Spinal cord (tissue), 10 donors: ENCODE measurements around the gene MRAP. TPM values are rescaled to one million over a fixed set of nuclear protein-coding genes. Genes with fewer than 3 reads are reported as not detected.
"Not testable (repeated sequence)": the region's sequence is repeated elsewhere in the genome, so short reads cannot be mapped to it uniquely, and the experiment has no call there.

Source experiments
- DNase-seq, 6 donors: peaks; one replicate each; pipeline versions ENCODE4 v3.0.0 to v3.0.0-alpha.2; 2013 to 2015; ENCODE audit warnings: low spot score in 6 of 6, low read depth in 4 of 6
- H3K27ac ChIP-seq: one replicate; pipeline ENCODE4 v1.5.1; 2013; ENCODE audit warnings: low read depth, low read length, control low read depth
- H3K27me3 ChIP-seq: one replicate; pipeline ENCODE4 v1.6.1; 2013; ENCODE audit warnings: low read length; ENCODE audit not compliant: control insufficient read depth, insufficient read depth
- H3K36me3 ChIP-seq: one replicate; pipeline ENCODE4 v1.6.1; 2013; ENCODE audit warnings: low read length; ENCODE audit not compliant: control insufficient read depth, insufficient read depth
- H3K4me1 ChIP-seq: one replicate; pipeline ENCODE4 v1.6.1; 2013; ENCODE audit warnings: low read length; ENCODE audit not compliant: control insufficient read depth, insufficient read depth
- H3K4me3 ChIP-seq: one replicate; pipeline ENCODE4 v1.5.1; 2013; ENCODE audit warnings: low read depth, low read length, control low read depth
- H3K9me3 ChIP-seq: one replicate; pipeline ENCODE4 v1.6.1; 2013; ENCODE audit warnings: low read length; ENCODE audit not compliant: control insufficient read depth, insufficient read depth
- WGBS: methylation state at CpG from one replicate; pipeline ENCODE4 v1.1.5; 2013; ENCODE audit warnings: missing lambda C conversion rate; ENCODE audit not compliant: insufficient coverage; 5-methylcytosine and 5-hydroxymethylcytosine counted together
- polyA plus RNA-seq, 2 donors: library from polyadenylated mRNA; unstranded; fragments of 120-200 nt; gene quantifications; one replicate each; pipeline ENCODE4 v1.2.1, GENCODE V29; 2013; ENCODE audit not compliant: insufficient read length in 2 of 2
- total RNA-seq, 2 donors: library from RNA; depleted of rRNA in 1 of 2; stranded (reverse); fragments of 120-200 nt in 1 of 2; fragments of >200 nt in 1 of 2; gene quantifications; one replicate each; pipeline versions ENCODE4 v1.2.3 to v1.2.4, GENCODE V29; 2013 to 2014
- donor health status: healthy.

MRAP gene
- total and polyA plus RNA-seq, 4 donors = 1.4 to 2.3 TPM; not detected in 2

DNA sequence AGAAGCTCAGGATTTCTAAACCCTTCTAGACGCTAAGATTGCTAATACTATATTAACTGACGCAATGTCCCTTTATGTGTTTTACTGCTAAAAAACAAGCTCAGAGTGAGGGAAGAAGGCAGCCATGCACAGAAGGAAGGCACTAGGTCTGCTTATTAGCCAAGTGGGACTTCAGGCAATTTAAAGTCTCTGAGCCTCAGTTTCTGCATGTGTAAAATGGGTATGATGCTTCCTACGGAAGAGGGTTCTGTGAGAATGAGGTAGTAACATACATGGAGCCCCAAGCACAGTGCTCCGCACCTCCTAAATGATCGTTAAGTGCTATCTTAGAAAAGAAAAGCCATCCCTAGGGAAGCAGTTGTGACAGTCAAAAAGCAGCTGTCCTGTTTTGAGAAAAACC lies 36.7 kb upstream of the MRAP start:
- H3K27ac ChIP-seq = no peak overlapping the region
- no peaks in the 10 kb centered on the region for H3K27me3 ChIP-seq
- no peak for DNase-seq
- WGBS = 97% methylated on average over 3 of the region's 5 CpGs
- H3K9me3 ChIP-seq = no peaks in the 10 kb centered on the region
- H3K36me3 ChIP-seq = peaks cover 2% of the 10 kb centered on the region
- H3K4me3 ChIP-seq = no peak overlapping the region
- peaks cover 6% of the 10 kb centered on the region for H3K4me1 ChIP-seq

- H3K9me3 ChIP-seq, H3K4me3 ChIP-seq, DNase-seq, H3K27me3 ChIP-seq, H3K36me3 ChIP-seq, H3K27ac ChIP-seq, H3K4me1 ChIP-seq: not testable (repeated sequence)
- 92% methylated on average over 15 of the region's 23 CpGs for WGBS
These were observed 33.3 kb upstream of the MRAP start for GRCh38 chr21:32265321-32265720.

DNA sequence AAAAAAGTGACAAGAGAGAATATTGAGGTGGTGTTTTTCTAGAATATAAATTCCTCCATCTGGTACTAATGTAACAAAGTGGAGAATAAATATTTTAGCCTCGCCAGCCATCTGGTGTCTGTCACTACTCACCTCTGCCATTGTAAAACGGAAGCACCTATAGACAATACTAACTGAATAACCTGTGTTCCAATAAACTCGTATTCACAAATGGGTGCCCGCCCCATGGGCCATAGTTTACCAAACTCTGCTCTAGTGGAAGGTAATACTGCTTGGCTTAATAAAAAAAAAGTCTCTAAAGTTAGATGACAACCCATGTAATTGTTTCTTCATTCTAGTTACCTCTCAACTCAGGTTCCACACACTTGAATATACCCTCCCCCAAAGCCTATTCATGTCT lies 27.9 kb upstream of the MRAP start:
- Histone ChIP-seq H3K9me3 (no peaks in the 10 kb centered on the region), H3K27me3 (no peaks in the 10 kb centered on the region), H3K36me3 (peaks cover 14% of the 10 kb centered on the region), H3K27ac (no peak overlapping the region), H3K4me1 (no peaks in the 10 kb centered on the region), H3K4me3 (no peak overlapping the region)
- no CpG with 5 or more reads among the region's 4 CpGs for WGBS
- no peak for DNase-seq

- peaks cover 6% of the 10 kb centered on the region for H3K36me3 ChIP-seq
- no peak overlapping the region for H3K27ac ChIP-seq
- H3K4me3 ChIP-seq = no peak overlapping the region
- no peaks in the 10 kb centered on the region for H3K27me3 ChIP-seq
- WGBS = 100% methylated on average over 1 of the region's 4 CpGs
- H3K4me1 ChIP-seq = peaks cover 22% of the 10 kb centered on the region
- no peaks in the 10 kb centered on the region for H3K9me3 ChIP-seq
- DNase-seq = no peak
These were observed 22.0 kb upstream of the MRAP start for GRCh38 chr21:32276671-32277070.

- H3K9me3 ChIP-seq = no peaks in the 10 kb centered on the region
- 0% methylated on average over 5 of the region's 9 CpGs for WGBS
- H3K36me3 ChIP-seq = peaks cover 5% of the 10 kb centered on the region
- peak overlapping the region; percentile 95 for H3K4me3 ChIP-seq
- peak in 1 of 6 donors; percentile 8 for DNase-seq
- peaks cover 22% of the 10 kb centered on the region for H3K4me1 ChIP-seq
- H3K27me3 ChIP-seq = no peaks in the 10 kb centered on the region
- no peak overlapping the region for H3K27ac ChIP-seq
These were observed 20.6 kb upstream of the MRAP start for GRCh38 chr21:32278103-32278502.

- Histone ChIP-seq H3K36me3 (peaks cover 6% of the 10 kb centered on the region), H3K4me1 (peaks cover 22% of the 10 kb centered on the region), H3K27me3 (no peaks in the 10 kb centered on the region), H3K27ac (peak within 1 kb of the TSS; percentile 61), H3K9me3 (no peaks in the 10 kb centered on the region), H3K4me3 (peak within 1 kb of the TSS; percentile 95)
- WGBS = under 1% methylated on average over 69 of the region's 69 CpGs
- DNase-seq = peak; percentile 83 to 99 (median 92)
These were observed 19.9 kb upstream of the MRAP start, which contains the start of gene MIS18A for GRCh38 chr21:32278518-32279376. Gene MIS18A (minus strand): TSS chr21:32279049. CDS start chr21:32279014, 35 bp downstream.

GRCh38 chr21:32279377-32279680 lies 19.3 kb upstream of the MRAP start:
- Histone ChIP-seq H3K9me3 (no peaks in the 10 kb centered on the region), H3K27ac (peak overlapping the region; percentile 61), H3K27me3 (no peaks in the 10 kb centered on the region), H3K4me1 (peaks cover 22% of the 10 kb centered on the region), H3K36me3 (peaks cover 4% of the 10 kb centered on the region), H3K4me3 (peak overlapping the region; percentile 95)
- no peak for DNase-seq
- 0% methylated on average over 1 of the region's 10 CpGs for WGBS

DNA sequence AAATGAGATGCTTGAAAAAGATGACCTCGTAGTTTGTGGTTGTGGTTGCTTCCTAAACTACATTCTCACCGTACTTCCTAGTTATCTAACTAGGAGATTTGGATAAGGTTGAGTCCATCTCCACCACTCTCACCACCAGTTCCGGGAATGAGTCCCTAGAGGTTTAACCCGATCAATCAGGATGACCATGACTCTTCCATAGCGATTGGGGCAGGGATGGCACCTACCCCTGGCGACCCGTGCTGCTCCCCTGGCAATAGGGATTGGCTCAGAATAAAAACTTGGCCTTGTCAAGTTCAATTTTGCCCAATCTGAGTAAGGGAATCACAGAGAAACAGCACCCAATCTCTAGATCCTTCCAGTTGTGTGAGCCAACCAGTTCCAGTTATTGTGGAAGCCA lies 17.1 kb upstream of the MRAP start:
- no peak overlapping the region for H3K27ac ChIP-seq
- peaks cover 3% of the 10 kb centered on the region for H3K36me3 ChIP-seq
- H3K4me1 ChIP-seq = peaks cover 22% of the 10 kb centered on the region
- no peaks in the 10 kb centered on the region for H3K27me3 ChIP-seq
- no peak overlapping the region for H3K4me3 ChIP-seq
- no peaks in the 10 kb centered on the region for H3K9me3 ChIP-seq
- DNase-seq = no peak
- WGBS = 97% methylated on average over 4 of the region's 7 CpGs

DNA sequence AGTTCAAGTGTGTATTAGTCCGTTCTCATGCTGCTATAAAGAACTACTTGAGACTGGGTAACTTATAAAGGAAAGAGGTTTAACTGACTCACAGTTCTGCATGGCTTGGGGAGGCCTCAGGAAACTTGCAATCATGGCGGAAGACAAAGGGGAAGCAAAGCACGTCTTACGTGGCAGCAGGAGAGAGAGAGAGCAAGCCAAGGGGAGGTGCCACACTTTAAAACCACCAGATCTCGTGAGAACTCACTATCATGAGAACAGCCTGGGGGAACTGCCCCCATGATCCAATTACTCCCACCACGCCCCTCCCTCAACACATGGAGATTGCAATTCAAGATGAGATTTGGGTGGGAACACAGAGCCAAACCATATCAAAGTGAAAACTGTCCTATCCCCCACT lies 15.7 kb upstream of the MRAP start:
- Histone ChIP-seq H3K36me3 (peaks cover 3% of the 10 kb centered on the region), H3K9me3 (no peaks in the 10 kb centered on the region), H3K27ac (no peak overlapping the region), H3K27me3 (no peaks in the 10 kb centered on the region), H3K4me3 (no peak overlapping the region), H3K4me1 (peaks cover 17% of the 10 kb centered on the region)
- no peak for DNase-seq
- WGBS = 49% methylated on average over 3 of the region's 6 CpGs

- peaks cover under 1% of the 10 kb centered on the region for H3K4me1 ChIP-seq
- no peaks in the 10 kb centered on the region for H3K27me3 ChIP-seq
- no peak for DNase-seq
- H3K27ac ChIP-seq = no peak overlapping the region
- no peak overlapping the region for H3K4me3 ChIP-seq
- H3K9me3 ChIP-seq = no peaks in the 10 kb centered on the region
- WGBS = no CpG with 5 or more reads among the region's 4 CpGs
- peaks cover 3% of the 10 kb centered on the region for H3K36me3 ChIP-seq
These were observed 13.2 kb upstream of the MRAP start for GRCh38 chr21:32285476-32285875.
